ENCODE results near the gene NTRK3.
"Not testable (repeated sequence)": the region's sequence is repeated elsewhere in the genome, so short reads cannot be mapped to it uniquely, and the experiment has no call there.

The NTRK3 gene

DNA sequence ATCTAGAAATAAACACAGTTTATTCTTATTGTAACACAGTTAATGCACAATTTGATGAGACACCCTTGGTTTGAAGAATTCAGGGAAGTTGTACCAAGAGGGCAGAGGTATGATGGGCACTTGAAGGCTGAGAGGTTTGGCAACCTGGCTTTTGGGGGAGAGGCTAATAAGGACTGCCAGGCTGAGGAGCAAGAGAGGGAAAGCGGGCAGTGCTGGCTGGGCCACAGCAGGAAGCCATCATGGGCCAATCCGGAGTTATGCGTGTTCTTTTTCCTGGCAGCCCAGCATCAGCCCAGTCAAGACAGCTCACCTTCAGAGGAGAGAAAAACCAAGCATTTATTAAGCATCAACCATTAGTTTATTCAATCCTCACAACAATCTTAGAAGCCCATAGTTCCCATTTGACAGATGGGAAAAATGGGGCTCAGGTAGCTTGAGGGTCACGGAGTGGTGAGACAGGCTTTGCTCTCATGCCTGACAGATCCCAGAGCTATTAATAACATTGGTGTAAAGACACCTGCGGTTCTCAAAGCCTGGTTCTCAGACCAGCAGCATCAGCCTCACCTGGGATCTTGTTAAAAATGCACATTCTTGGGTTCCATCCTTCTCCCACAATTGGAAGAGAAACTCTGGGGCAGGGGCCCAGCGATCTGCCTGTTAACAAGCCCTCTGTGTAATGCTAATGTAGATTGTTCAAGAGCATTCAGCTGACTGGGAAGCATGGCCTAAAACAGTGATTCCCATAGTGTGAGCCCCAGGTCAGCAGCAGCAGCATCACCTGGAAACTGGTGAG lies 183.7 kb downstream of the NTRK3 start:
- DNase-seq (ENCODE audit: low read depth), result no peak

DNA sequence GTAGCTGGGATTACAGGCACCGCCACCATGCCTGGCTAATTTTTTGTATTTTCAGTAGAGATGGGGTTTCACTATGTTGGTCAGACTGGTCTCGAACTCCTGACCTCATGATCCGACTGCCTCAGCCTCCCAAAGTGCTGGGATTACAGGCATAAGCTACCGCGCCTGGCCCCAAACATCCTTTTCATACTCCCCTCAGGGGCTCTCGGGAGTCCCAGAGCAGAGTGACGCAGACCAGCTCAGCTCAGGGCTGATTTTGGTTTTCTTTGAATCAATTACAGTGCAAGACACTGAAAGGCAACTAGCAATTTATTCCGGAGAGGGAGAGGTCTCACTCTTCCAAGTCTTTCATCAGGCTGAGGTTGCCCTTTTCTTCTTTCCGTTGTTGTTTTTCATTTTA lies 184.4 kb downstream of the NTRK3 start:
- DNase-seq (ENCODE audit: low read depth), result not testable (repeated sequence)

DNA sequence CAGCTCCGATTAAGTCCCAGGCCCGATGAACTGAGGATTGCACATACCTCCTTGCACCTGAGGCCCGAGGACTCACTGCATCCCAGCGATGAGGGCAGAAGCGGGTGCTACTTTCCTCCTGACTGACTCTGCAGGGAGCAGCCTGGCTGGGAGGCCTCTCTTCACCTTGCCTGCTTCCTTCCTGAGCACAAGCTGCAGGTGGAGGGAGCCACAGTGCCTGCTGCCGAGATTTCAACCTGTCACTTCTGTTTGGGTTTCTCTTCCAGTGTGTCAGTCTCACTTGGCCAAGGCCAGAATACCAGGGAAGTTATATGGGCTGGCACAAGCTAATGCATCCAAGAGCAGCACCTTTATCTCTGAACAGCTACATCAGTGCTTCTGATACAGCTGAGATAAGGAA lies 185.4 kb downstream of the NTRK3 start:
- DNase-seq (ENCODE audit: low read depth), result no peak

DNA sequence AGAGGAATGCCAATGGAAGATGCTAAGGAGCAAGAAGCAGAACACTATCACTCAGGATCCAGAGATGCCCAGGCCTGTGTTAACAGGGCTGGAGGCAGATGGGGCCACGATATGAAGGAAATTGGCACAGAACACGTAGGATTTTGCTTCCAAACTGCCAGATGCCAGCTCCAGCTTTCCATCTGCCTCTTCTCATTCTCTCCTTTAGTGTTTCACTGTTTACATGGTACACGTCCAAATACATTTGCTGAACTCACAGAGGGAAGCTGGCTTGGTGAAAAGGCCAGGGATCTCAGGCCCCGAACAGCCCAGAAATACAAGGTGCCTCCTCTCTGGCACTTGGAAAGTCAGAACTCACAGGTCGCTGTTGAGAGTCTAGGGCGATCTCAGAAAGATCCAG lies 187.0 kb downstream of the NTRK3 start:
- no peak for DNase-seq (ENCODE audit: low read depth)

DNA sequence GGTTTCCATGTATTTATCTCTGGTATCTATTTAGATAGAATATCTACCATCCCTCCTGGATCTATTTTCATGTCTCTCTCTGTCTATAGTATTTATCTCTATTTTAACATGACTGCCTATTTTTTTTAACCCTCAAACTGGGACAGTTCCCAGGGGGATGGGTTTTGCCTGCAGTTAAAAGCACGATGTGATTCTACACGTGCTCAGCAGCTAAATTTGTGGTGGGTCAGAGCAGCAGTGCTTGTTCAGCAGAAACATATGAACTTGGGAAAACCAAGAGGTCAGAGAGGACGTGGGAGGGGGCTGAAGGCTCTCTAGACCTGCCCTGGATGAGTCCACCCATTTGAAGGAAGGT lies 189.2 kb downstream of the NTRK3 start:
- DNase-seq (ENCODE audit: low read depth), result no peak

DNA sequence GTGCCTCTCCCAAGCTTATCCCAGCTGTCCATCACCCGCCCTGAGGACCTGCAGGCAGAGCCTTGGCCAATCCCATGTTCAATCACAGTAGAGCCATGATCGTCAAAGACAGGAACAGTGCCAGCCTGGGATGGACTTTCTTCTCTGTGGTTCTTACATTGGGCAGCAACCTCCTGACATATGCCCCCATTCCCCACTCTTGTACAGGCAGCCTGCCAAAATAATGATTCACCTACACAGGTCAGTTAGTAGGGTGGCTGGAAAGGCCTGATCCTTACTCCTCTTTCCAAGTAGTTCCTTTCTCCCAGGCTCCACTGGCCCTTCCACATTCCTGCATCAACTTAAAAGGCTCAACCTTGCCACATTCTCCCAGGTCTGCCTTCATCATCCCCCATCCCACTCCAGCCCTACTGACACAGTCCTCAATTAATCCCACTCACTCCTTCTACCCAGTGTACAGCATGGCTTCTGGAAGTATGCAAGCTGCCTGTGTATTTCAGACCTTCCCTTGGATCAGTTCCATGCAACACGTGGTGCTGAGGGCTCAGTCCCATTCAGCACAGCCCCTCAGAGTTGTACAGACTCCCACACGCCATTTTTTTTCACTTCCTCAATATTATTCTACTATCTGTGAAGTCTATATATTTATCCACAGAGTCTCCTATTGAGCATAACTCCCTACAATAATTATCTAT lies 189.8 kb downstream of the NTRK3 start:
- DNase-seq (ENCODE audit: low read depth), result no peak

DNA sequence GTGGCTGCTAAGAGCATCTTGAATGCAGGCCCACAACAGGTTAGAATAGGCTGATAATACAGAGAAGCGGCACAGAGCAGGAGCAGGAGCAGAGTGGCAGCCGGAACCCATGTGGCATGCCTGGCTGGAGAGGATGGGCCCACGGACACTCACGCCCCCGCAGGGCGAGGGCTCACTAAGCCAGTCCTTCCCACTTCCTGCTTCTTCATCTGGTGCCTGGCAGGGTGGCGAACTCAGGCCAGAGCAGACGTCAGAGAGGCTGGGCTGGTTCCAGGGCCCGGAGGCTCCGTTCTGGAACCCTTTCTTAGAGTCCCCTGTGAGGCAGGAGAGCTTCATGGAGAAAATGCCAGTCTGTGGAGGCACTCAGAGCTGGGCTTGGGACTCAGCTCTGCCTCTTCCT lies 195.1 kb downstream of the NTRK3 start:
- no peak for DNase-seq (ENCODE audit: low read depth)

DNA sequence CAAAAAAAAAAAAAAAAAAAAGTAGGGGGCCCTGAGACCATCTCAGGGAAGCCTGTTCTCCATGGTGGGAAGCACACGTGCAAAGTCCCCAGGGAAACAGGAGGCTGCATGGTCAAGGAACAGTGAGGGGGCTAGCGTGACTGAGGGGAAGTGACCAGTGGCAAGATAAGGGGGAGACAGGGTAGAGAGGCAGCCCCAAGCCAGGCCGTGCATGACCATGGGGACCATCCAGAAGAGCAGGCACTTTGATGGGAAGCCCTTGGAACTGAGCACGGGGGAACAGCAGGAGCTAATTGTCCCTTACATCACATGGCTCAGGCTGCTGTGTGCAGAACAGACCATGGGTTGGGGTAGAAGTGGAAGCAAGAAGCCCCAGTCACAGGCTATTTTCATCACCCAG lies 196.2 kb downstream of the NTRK3 start:
- DNase-seq (ENCODE audit: low read depth), result no peak

DNA sequence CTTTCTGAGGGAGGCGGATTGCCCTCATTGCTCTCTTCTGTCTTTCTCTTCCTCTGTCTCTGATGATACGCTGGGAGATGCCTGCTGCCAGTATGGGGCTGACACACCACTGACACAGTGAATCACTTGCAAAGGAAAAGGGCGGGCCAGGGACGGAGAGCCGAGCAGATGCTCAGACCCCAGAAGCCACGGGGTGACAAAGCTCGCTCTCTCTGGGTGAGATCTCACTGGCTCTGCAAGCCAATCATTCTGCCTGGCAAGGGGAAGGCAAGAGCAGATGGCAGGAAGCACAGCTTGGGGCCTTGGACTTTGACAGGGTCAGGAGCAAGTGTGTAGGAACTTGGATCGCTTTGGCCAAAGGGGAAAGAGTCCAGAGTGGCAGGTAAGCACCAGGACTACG lies 198.7 kb downstream of the NTRK3 start:
- no peak for DNase-seq (ENCODE audit: low read depth)

DNA sequence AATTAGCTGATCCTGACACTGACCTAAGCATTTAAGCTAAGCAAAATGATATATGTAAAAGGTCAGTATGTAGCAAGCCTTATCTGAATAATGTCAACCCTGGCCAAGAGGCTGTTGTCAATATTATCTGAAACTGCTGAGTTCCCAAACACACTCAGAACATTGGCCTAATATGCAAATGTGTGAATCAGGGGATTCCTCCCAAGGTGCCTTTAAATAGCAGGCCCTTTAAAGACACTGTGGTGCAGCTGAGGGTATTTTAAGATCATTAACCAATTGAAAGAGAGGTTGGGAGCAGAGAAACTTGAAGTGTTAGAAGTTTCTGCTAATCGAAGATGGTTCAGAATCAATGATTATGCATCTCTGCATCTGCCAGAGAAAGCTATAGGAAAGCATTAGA lies 207.0 kb downstream of the NTRK3 start:
- DNase-seq (ENCODE audit: low read depth), result no peak

DNA sequence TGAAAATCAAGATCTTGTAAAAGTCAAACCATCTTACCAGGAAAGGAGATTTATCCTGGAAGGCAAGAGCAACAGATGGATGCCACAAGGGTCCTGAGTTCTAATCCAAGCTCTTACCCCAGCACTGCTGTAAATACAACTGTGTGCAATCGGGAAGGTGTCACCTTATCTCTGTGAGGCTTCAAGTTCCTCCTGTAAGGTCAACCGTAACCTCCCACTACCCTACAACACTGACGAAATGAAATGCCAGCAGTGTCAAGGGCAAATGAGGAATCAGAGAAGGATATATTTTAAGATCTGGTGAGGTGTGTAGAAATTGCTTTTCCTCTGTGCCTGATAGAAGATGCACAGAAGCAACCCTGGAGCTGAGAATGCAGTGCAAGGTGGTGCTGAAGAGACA lies 207.8 kb downstream of the NTRK3 start:
- DNase-seq (ENCODE audit: low read depth), result no peak

DNA sequence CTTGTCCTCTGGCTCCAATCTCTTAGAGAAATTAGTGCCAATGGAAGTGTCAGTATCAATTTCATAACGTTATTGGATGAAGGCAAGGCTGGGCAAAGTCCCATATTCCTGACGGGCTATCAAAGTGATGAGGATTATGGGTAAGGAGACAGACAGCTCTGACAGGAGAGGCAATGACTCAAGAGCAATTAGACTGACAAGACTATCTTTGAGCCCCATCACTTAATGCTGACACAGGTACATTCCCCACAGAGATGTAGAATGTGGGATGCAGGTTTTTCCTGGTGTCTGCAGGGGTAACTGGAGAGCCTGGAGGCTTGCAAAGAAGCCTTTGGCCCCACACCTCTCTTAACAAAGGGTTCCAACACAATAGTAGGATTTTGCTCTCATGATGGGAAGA lies 208.3 kb downstream of the NTRK3 start:
- DNase-seq (ENCODE audit: low read depth), result no peak

DNA sequence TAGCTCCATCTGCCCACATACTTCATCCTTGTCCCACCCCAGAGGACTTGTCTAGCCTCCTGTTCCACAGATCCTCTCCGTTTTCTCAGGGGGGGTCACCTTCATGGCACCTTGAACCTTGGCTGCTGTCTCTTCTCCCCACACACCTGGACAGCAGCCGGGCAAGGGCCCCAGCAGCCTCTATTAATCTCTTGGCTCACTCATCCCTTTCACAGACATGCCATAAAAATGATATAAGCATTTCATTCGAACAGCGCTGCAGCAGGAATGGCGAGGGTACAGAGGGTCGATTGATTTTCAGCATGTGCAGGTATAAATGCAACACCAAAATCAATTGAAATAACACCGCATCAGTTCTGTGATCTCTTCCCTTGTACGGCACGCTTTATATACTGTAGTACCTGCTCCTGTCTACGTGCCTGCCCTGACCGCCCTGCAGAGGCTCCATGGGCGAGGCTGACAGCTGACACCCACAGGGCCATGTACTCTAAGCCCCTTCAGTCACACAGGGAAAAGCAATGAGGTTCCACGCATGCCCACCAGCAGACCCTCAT lies 209.9 kb downstream of the NTRK3 start:
- no peak for DNase-seq (ENCODE audit: low read depth)

DNA sequence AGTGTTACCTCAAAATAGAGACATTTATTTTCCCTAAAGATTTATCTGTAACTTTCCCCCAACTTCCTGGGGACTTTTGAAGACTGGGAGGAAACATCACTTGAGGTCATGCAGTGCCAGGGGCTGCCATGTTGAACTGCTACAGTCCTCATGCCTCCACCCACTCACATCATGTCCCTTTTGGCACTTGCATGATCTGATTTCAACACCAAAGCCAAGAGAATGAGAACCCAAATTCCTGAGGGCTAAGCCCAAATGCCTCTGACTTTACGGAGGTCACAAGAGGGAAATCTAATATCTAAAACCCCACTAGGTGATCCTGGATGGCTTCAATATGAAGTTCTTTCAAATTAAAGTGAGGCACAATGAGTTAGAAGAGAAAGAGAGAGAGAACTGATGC lies 213.1 kb downstream of the NTRK3 start:
- no peak for DNase-seq (ENCODE audit: low read depth)

DNA sequence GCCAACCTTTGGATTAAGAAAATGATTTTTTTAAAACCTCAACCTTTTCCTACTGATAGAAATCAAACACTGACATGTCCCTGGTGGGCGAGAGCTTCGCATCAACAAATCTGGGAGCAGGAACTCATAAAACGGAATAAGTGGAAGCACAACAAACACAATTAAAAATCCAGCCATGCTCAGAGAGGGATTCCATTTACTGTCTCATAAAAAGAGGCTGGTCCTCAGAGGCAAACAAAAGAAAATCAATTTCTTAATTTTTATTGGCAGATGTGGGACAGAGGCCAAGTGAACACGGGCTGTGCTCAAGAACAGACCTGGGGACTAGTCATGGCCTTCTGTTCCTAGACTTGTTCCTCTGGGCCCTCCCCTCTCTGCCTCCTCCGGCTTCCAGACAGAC lies 214.5 kb downstream of the NTRK3 start:
- no peak for DNase-seq (ENCODE audit: low read depth)

DNA sequence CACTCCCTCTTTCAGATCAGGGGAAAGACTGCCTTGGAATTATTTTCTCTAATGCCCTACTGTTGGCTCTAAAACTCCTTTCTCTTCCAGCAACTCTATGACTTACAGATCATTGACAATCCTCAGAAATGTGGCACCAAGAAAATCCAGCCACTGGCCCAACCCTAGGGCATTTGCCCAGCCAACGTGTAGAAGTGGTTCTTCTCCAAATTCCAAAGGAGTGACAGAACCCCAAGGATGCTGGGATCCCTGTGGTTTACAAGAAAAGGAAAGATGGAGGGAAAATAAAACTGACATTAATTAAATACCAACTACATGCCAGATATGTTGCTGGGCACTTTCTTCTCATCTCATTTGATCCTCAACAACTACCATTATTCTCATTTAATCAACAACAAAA lies 216.0 kb downstream of the NTRK3 start:
- no peak for DNase-seq (ENCODE audit: low read depth)

DNA sequence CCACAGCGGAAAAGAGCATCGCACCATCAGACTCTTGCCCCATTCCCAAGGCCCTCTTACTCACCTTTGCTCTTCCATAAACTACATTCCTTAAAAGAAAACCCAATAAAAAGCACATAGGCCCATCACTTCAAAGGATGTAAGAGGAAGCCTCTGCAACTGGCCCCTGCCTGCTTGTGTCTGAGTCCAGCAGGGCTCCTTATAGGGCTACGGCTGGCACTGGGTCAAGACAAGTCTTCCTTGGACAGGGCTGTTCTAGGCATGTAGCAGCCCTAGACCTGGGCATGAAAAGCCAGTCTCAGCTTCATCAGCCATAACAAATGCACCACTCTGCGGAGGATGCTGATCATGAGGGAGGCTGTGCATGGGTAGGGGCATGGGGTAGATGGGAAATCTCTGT lies 218.3 kb downstream of the NTRK3 start:
- no peak for DNase-seq (ENCODE audit: low read depth)

DNA sequence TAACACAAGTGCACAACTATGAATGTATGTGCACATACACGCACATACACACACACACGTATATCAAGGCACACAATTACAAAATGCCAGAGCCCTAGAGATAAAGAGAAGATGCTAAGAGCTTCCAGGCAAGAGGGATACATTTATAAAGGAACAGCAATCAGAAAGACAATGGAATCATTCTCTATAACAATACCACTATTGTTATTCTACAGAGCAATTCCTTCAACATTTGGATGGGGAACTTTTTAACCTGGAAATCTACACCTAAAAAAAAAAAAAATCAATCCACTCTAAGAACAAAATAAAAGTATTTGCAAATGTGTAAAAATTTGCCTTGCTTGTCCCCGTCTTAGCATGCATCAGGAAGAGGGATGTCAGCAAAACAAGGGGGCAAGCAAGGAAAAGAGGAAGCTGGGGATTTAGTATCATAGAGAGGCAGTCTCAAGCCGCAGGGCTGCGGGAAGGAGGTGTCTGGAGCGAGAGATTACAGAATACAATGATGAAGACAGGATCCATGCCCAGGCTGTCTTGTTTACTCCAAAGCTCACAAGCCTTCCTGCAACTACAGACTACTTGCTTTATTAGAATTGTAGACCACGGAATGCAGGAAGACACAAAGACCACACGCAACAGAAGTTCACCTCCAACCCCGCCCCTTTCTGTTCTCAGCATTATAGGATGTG lies 220.2 kb downstream of the NTRK3 start:
- DNase-seq (ENCODE audit: low read depth), result no peak

DNA sequence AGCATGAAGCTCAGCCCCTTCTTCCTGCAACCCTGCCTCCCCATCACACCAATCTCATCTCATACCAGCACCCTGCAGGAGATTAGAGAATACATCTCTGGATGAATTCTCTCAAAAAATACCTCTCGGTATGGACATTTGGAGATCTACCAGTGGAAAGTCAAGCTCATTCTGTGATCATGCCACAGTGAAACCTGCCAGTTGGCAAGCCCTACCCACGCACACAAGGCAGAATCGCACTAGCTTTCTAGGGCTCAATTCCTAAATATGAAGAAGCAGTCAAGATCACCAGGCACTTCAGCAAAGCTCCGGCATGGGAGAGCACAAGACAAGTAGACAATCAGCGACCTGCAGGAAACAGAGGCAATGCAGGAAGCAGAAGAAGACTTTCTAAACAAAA lies 221.2 kb downstream of the NTRK3 start:
- DNase-seq (ENCODE audit: low read depth), result no peak

DNA sequence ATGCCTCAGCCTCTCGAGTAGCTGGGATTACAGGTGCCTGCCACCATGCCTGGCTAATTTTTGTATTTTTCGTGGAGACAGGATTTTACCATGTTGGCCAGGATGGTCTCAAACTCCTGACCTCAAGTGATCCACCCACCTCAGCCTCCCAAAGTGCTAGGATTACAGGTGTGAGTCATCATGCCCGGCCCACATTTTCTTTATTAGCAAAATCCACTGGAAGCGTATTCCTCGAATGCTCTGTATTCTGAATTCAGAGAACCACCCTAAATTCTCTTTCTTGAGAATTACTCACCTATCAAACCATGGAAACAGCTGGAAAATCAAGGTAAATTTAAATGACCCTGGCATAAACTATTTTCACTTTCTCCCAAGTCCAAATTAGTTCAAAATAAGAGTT lies 223.1 kb downstream of the NTRK3 start:
- DNase-seq (ENCODE audit: low read depth), result not testable (repeated sequence)

DNA sequence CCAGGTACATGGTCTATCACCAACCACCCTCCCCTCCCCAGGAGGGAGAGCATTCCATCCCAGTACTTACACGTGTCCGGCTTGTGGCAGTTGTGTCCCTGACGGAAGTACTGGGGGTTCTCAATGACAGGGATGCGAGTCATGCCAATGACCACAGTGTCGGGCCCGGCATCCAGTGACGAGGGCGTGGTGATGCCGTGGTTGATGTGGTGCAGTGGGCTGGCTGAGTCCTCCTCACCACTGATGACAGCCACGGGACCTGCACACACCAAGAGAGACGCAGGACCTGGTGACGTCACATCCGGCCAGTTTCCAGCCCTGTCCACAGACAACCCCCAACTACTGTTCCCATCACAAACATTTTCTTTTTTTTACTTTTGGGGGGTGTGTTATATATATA lies 223.8 kb downstream of the NTRK3 start:
- no peak for DNase-seq (ENCODE audit: low read depth)

DNA sequence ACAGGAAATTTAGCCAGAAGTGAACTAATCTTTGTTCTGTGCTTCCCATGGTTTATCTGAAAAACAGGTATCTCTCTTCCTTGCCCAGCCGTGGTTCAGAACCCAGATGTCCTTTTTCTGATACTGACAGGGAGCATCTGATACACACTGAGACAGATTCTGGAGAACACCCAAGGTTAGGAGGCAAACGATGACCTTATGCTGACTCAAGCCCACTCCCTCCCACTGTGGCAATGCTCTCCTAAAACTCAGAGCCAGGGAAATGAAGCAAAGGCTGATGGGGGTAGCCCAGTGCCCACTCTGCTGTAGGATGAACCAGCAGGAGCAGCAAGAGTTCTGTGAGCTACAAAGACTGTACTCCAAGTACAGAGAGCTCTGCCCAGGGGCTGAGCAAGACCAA lies 225.1 kb downstream of the NTRK3 start:
- DNase-seq (ENCODE audit: low read depth), result no peak

DNA sequence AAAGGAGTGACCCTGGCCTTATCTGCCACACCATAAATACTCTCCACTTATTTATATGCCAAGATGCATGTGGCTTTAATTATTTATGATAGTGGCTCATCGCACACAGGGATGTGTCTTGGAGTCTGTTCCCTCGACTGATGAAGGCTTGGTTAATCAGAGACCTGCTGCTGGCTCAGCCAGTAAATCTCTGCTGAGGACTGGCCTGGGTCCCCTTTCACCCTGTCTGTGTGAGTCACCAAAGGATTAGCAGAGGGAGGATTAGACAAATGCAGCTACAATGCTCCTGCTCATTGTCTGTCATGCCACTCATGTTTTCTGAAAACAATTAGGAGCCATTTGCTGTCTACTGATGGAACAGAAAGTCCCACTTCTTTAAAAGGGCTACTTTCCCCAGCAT lies 226.8 kb downstream of the NTRK3 start:
- no peak for DNase-seq (ENCODE audit: low read depth)

All from stimulated activated CD8-positive, alpha-beta memory T cell treated with anti-CD3 and anti-CD28 coated beads, Interleukin-7, amount 100 ng/mL, for 24 hours (primary cell).